Activated effector memory CD4-positive, alpha-beta T cell treated with Interleukin-2 at 50 U/mL for 16 hours (primary cell): ENCODE results near the gene RPS18.
"Not testable (repeated sequence)": the region's sequence is repeated elsewhere in the genome, so short reads cannot be mapped to it uniquely, and the experiment has no call there.

Experiments
- DNase-seq: peaks from one replicate; pipeline ENCODE4 v3.0.0-alpha.2; 2020

RPS18 gene

DNA sequence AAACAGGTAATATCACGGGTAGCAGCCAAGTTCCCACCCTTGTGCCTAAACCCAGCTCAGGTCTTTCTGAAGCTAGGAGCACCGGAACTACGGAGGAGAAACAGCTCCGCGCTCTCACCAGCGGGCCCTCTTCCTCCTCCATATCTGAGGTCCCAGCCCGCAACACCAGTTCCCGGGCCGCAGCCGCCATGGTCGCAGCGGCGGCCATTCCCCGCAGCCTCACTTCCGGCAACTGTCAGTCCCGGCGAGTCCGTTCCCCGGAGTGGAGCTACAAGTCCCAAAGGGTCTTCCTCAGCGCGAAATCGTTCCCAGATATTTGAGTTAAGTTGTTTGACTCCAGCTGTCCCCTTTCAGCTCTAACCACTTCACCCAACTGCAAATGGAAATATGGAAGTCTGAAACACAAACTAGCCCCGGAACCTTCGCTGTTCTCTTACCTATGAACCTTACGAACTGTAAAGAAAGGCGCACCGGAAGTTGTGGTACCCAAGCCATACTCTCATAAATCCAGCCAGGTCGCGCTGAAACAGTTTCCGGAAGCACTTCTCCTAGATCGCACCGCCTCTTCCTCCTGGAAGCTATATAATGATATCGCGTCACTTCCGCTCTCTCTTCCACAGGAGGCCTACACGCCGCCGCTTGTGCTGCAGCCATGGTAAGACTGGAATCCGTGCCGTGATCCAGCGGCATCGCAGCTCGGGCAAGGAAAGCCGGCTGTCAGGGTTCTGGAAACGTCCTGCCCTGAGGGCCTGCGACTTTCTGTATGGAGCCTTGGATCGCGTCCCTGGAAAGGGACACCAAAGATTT lies at the start of gene RPS18, which contains the start of gene VPS52:
Gene RPS18, plus strand, starts transcription at position 608 of the 807 bp plus-strand sequence. Its CDS starts 45 bp downstream, at position 653.
Gene VPS52, minus strand, starts transcription at position 409 of the 807 bp plus-strand sequence. Its CDS starts 201 bp downstream, at position 208.
- DNase-seq = peak; percentile 85

GRCh38 chr6:33226503-33227120 lies 45.3 kb upstream of the RPS18 start:
- not testable (repeated sequence) for DNase-seq

GRCh38 chr6:33235221-33235634 lies 36.6 kb upstream of the RPS18 start:
- no peak for DNase-seq

DNA sequence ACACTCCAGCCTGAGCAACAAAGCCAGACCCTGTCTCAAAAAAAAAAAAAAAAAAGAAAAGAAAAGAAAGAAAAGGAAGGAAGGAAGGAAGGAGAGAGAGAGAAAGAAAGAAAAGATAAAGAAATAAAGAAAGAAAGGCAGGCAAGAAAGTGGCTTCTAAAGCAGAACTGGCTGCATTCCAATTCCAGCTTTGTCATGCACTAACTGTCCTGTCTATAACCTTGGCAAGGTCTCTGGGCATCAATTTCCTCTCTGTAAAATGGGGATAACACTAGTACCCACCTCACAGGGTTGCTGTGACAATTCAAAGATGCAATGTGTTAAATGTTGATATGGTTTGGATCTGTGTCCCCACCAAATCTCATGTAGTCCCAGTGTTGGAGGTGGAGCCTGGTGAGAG lies 35.5 kb upstream of the RPS18 start:
- no peak for DNase-seq

GRCh38 chr6:33236852-33237251 lies 35.0 kb upstream of the RPS18 start:
- no peak for DNase-seq

DNA sequence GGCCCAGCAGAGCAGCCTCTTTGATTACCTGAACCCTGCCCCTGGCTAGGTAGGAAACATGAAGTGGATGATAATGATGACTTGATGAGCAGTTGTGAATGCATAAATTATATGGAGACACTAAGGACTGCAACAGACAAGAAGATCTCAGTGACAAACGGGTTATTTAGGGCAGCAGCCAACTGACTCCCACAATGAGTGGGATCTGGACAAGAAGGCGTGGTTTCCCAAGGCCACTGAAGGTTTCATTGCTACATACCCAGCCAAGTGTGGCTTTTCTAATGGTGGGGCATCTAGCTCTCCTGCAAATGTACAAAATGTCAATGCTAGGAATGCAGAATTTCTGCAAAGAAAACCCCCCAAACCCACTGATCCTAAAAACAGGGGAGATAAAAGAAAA lies 34.1 kb upstream of the RPS18 start:
- no peak for DNase-seq

- DNase-seq = no peak
Measured at GRCh38 chr6:33241968-33242367, 29.9 kb upstream of the RPS18 start.

DNA sequence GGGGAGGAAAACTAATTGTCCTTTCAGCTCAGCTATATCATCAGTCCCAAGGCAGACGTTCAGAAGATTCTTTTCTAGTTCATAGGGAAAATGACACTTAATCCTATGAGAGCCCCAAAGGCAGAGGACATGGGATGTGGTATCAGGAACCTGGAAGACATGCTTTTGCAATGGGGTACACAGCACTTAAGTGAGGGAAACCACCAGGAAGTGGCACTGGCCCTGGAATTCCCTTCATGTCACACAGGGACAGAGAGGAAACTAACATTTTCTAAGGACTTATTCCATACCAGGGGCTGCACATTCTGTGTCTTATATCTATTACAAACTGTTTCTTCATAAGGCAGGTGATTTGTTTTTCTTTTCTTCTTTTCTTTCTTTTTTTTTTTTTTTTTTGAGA lies 28.4 kb upstream of the RPS18 start:
- DNase-seq = no peak

DNA sequence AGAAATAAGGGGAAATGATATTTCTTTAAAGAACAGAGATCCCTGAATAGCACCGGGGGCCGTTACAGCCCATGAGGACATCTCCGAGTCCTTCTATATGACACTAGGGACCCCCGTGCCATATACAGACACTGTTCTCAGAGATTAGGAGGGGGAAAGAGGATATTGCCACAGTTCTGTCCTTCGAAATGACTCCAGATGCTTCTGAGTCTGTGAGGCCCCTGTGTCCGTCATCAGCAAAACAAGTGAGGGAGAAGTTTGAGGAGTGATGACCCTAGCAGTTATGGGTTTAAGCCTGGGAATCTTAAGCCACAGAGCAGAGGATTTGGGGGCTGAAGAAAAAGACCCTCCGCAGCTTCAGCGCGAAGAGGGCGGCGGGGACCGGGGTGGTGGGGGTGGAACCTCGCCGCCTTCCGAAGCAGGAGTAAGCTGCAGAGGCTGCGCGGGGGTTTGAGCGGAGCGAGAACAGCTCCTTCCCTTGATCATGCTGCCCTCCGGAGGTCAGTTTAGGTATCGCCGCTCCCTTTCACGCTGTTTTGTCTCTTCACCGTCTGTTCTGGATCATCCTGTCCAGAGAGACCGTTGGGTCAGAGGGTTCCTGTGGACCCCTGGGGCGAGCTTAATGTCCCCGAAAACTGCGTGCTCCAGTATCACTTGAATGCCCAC lies 23.8 kb upstream of the RPS18 start:
- peak; percentile 85 for DNase-seq

DNA sequence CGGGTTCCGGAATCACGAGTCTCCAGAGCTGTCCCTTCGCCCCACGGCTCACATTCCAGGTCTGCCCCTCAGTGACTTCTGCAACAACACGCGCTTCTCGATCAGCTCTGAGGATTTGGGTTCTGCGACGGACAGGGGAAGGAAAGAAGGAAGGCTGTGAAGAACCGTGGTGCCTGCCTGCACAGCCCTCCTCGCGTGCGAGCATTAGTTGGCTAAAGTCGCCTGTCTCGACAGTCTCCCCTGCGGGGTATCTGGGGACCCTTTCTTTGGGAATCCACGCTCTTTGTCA lies 23.3 kb upstream of the RPS18 start:
- DNase-seq = no peak

DNA sequence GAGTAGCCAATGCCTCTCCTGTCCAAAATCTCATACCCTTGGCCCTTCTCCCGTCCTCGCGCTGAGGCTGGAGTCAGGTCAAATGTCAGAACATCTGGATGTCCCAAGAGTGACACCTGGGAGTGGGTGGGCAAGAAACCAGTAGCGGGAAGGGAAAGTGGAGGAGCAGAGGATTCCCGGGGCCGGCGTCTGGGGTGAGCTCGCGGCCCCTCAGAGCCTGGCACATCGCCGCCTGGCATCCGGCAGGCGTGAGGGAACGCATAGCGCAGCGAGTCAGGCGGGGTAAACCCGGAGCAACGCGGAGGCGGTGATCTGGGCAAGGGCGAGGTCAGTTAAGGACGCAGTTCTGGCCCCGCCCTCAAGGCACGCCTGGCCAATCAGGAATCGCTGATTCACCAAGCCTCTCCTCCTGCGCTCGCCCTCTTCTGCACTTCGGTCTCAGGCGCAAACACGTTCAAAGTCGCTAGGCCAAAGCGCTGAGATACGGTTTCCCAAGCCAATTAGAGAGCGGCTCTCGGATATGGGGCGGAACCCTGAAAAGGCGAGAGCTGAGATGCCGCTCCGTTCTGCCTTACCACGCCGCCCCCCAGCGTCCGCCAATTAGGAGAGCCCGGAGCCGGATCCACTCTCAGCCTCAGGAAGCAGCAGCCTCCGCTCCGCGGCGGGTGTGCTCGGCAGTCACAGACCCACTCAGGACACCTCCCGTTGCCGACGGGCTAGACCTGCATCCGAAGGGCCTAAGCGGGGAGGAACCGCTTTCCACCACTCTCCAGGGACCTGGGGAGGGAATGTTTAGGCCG lies 22.7 kb upstream of the RPS18 start:
- peak; percentile 94 for DNase-seq

DNA sequence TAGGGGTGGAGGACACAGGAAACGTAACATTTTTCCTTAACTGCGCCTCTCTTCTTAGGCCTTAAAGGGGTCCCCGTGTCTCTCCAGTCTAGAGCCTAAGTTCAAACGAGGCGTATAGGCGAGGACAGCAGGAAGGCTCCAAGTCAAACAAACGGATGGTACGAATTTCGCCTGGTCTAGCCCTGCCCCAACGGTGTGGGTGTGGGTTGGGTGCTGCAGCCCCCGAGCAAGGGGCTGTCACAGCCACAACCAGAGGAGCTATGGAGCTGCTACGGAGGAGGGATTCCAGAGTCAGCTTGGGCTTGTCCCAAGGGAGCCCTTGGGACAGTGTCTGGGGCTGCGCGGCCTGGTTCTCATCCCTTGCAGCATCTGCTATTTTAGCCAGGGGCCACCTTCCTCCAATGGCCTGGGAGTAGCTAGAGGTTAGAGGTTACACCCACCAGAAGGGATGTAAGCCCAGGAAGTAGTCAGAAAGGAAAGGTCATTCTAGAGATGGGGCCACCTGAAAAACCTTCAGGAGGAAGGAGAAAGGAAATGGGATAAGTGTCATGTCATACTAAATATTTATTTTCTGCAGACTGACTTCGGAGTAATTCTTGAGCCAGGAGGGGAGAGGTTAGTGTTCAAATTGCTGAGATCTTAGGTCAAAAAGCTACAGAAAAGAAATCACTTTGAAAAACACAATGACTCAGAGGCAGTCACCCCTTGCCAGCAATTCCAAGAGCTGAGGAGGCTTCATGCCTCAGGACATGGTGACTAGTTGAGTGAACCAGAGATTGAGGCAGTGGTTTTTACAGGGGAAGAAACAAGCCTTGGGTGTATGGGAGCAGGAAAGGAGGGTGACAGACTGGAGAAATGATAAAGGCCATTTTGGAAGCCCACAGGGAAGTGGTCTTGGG lies 21.9 kb upstream of the RPS18 start:
- no peak for DNase-seq

- DNase-seq = no peak
Measured at GRCh38 chr6:33250731-33251130, 21.1 kb upstream of the RPS18 start.

DNA sequence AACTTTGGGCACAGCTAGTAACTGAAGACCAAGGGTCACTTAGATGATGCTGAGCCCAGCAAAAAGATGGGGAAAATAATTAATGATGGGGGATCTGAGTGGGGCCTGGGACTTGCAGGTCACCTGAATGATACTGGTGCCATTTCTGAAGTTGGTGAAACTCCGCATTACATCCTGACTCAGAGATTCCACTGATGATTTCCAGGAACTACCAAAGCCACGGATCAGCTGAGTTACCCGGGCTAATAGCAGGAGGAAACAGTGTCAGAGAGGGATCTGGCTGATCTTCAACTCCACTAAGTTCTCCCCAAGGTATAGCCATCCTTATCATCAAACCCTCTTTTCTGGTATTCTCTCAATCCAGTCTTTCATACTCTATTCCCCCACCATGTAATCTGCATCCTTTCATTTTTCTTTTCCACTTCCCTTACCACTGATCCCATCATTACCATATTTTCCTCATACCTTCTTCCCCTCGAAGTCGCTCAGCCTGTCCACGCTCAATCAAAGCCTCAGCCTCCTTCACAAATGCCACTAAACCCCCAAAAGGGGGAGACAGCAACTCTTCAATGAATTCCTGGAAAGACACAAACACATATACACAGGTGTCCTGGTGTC lies 20.4 kb upstream of the RPS18 start:
- no peak for DNase-seq

DNA sequence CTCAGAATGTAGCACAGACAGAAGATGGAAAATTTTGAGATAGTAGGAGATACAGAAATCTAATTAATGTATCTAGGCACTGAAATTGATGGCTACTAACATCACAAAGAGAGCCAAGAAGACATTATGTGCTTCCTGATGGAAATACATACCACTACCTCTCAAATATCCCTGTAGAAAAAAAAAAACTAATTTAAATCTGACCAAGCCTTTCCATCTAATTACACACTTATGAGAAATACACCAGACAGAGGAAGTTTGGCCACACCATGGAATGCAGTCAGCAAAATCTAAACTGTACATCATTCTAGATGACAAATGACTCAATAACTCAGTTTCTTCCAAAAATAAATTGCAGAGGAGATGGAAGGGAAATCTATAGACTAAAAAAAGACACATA lies 19.1 kb upstream of the RPS18 start:
- no peak for DNase-seq

DNA sequence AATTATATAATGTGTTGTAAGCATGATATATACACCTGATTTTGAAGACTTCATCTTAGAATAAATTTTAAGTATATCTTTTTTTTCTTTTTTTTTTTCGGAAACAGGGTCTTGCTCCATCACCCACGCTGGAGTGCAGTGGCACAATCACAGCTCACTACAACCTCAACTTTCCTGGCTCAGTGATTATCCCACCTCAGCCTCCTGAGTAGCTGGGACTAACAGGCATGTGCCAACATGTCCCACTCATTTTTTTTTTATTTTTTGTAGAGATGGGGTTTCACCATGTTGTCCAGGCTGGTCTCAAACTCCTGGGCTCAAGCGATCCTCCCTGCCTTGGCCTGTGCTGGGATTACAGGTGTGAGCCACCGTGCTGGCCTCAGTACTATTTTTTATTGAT lies 17.3 kb upstream of the RPS18 start:
- DNase-seq = no peak

GRCh38 chr6:33259032-33259431 lies 12.8 kb upstream of the RPS18 start:
- DNase-seq = no peak

DNA sequence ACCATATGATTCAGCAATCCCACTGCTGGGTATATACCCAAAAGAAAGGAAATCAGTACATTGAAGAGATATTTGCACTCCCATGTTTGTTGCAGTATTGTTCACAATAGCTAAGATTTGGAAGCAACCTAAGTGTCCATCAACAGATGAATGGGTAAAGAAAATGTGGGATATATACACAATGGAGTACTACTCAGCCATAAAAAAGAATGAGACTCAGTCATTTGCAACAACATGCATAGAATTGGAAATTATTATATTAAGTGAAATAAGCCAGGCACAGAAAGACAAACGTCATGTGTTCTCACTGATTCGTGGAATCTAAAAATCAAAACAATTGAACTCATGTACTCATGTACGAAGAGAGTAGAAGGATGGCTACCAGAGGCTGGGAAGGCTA lies 9.4 kb upstream of the RPS18 start:
- not testable (repeated sequence) for DNase-seq

DNA sequence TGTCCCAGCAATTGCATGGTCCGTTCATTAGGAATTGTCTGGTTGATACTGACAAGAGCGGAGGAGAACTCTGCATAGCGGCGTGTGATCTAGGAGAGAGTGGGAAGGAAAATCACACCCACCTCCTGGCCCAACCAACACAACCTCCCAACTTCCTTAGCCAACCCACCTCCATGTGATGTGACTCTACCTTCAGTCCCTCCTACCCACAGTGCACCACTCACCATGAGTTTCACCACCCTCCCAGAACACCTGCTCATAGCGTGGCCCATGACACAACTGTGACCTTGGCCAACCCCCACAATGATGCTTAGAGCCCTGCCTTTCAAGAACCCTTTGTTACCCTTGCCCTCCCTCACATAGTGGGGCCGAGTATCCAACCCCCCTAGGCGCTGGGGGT lies 7.9 kb upstream of the RPS18 start:
- DNase-seq = no peak

GRCh38 chr6:33271117-33271467 lies 783 bp upstream of the RPS18 start:
- no peak for DNase-seq

DNA sequence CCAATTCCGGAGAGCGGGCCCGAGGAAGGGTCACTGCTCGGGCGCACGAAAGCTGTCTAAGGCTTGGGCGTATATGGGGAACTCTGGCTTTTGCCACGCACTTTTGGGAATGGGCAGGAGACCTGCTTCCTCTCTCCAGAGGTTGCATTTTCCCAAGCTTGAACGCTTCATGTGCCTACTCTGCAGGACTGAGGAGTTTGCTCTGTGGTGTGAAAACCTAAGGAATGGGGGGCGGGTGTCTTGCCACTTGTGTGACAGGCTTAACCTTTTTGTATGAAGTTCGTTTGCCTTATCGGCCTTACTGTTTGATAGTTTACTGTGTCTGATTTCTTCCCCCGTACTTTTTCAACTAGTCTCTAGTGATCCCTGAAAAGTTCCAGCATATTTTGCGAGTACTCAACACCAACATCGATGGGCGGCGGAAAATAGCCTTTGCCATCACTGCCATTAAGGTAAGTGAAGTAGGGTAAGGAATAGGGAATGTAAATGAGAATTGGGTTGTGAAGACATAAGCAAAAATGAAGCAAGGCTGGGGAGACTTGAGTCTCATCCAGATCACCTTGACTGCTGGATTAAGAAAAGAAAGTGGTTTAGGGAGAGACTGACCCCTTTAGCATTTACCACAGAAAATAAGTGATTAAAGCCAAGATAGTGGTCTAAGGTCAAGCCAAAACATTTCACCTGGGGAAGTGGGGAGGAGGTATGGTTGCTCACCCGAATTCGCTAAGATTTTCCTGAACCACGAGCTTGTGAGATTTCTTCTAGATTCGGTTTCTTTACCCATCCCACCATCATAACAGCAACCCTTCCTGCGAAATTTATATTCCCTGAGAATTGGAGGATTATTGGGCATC lies 627 bp downstream of the RPS18 start:
- DNase-seq = no peak
